HFFc6 (cell line): ENCODE data around the gene PLB1. TPM values are rescaled to one million over a fixed set of nuclear protein-coding genes. Genes with fewer than 3 reads are reported as not detected.

Experiments
- DNase-seq: peaks from one replicate; pipeline ENCODE4 v3.0.0-alpha.2; 2018
- H3K27ac Mint-ChIP-seq: 2 replicates; pipeline ENCODE4 v1.8.0; 2020; ENCODE audit warnings: mild to moderate bottlenecking, mixed read lengths
- H3K27me3 Mint-ChIP-seq: 2 replicates; pipeline ENCODE4 v1.8.0; 2021; ENCODE audit warnings: mild to moderate bottlenecking, moderate library complexity, mixed read lengths; ENCODE audit not compliant: insufficient read depth
- H3K36me3 Mint-ChIP-seq: 2 replicates; pipeline ENCODE4 v1.8.0; 2021; ENCODE audit warnings: low read depth, mixed read lengths
- H3K4me1 Mint-ChIP-seq: 2 replicates; pipeline ENCODE4 v1.8.0; 2020; ENCODE audit warnings: low read depth, mixed read lengths
- H3K4me3 Mint-ChIP-seq: 2 replicates; pipeline ENCODE4 v1.8.0; 2020; ENCODE audit warnings: mild to moderate bottlenecking, moderate library complexity, mixed read lengths
- H3K9me3 Mint-ChIP-seq: 2 replicates; pipeline ENCODE4 v1.8.0; 2020; ENCODE audit warnings: mild to moderate bottlenecking, mixed read lengths
- CTCF ChIP-seq: fragments of 200-600 bp; sonication (generic); IDR thresholded peaks from 2 replicates; pipeline ENCODE4 v1.5.0; 2021; ENCODE audit warnings: antibody characterized with exemption, mild to moderate bottlenecking
- total RNA-seq, 6 experiments: library from RNA; stranded (reverse); fragmentation: NEBNext Ultra II Directional; extraction: Animal tissue kit (Norgen Biotek cat#: 25700); gene quantifications; 2 replicates in 1 of 6; 3 replicates in 5 of 6; pipeline ENCODE4 v1.2.3, GENCODE V29; 2021

Gene PLB1
- total RNA-seq, 6 experiments from 2014 or later, result 0.36 to 0.95 (median 0.62) TPM

- Mint-ChIP-seq H3K4me3 (no peak overlapping the region), H3K27ac (peak overlapping the region; percentile 33; the same call in 1 of the 2 replicates), H3K27me3 (peaks cover 1% of the 10 kb centered on the region; the same call in 1 of the 2 replicates), H3K36me3 (no peaks in the 10 kb centered on the region), H3K9me3 (no peaks in the 10 kb centered on the region), H3K4me1 (peaks cover 29% of the 10 kb centered on the region)
- DNase-seq, result no peak
- TF ChIP-seq CTCF, result no peak
These were observed 185.3 kb downstream of the PLB1 start for GRCh38 chr2:28681158-28681571.

GRCh38 chr2:28681606-28682005 is 185.7 kb downstream of the PLB1 start:
- no peak for DNase-seq
- Mint-ChIP-seq H3K36me3 (no peaks in the 10 kb centered on the region), H3K27ac (peak overlapping the region; percentile 33; the same call in 1 of the 2 replicates), H3K4me3 (no peak overlapping the region), H3K4me1 (peaks cover 25% of the 10 kb centered on the region), H3K9me3 (no peaks in the 10 kb centered on the region), H3K27me3 (peaks cover 1% of the 10 kb centered on the region; the same call in 1 of the 2 replicates)
- TF ChIP-seq CTCF, result no peak

GRCh38 chr2:28683100-28683706 is 187.3 kb downstream of the PLB1 start:
- no peaks in the 10 kb centered on the region for H3K36me3 Mint-ChIP-seq
- peaks cover 25% of the 10 kb centered on the region for H3K4me1 Mint-ChIP-seq
- TF ChIP-seq CTCF, result no peak
- H3K27me3 Mint-ChIP-seq, result peaks cover 1% of the 10 kb centered on the region; the same call in 1 of the 2 replicates
- peak; percentile 45 for DNase-seq
- H3K4me3 Mint-ChIP-seq, result peak overlapping the region; percentile 7; the same call in 1 of the 2 replicates
- H3K27ac Mint-ChIP-seq, result peak overlapping the region; percentile 18; the same call in 1 of the 2 replicates
- no peaks in the 10 kb centered on the region for H3K9me3 Mint-ChIP-seq

- Mint-ChIP-seq H3K27ac (no peak overlapping the region), H3K4me1 (peaks cover 25% of the 10 kb centered on the region), H3K27me3 (peaks cover 1% of the 10 kb centered on the region; the same call in 1 of the 2 replicates), H3K4me3 (no peak overlapping the region), H3K9me3 (no peaks in the 10 kb centered on the region), H3K36me3 (no peaks in the 10 kb centered on the region)
- TF ChIP-seq CTCF, result no peak
- no peak for DNase-seq
These were observed 188.4 kb downstream of the PLB1 start for GRCh38 chr2:28684142-28684858.

- peaks cover 22% of the 10 kb centered on the region for H3K4me1 Mint-ChIP-seq
- no peak for DNase-seq
- no peaks in the 10 kb centered on the region for H3K9me3 Mint-ChIP-seq
- no peaks in the 10 kb centered on the region for H3K36me3 Mint-ChIP-seq
- H3K27ac Mint-ChIP-seq, result no peak overlapping the region
- no peaks in the 10 kb centered on the region; the same call in 1 of the 2 replicates for H3K27me3 Mint-ChIP-seq
- TF ChIP-seq CTCF, result no peak
- no peak overlapping the region for H3K4me3 Mint-ChIP-seq
These were observed 191.3 kb downstream of the PLB1 start for GRCh38 chr2:28687171-28687570.
